GM23338 (cell line): ENCODE results near the gene EP400. TPM values are rescaled to one million over a fixed set of nuclear protein-coding genes. Genes with fewer than 3 reads are reported as not detected.

Source experiments
- ATAC-seq: fragments of 200-7000 bp; cut with Tn5 transposase; 3 replicates; pipeline ENCODE4 v1.9.1; 2020
- DNase-seq: peaks from one replicate; pipeline ENCODE4 v3.0.0-alpha.2; 2015; ENCODE audit warnings: low spot score
- H2AFZ ChIP-seq: fragments of 200-600 bp; sonication (generic); 2 replicates; pipeline ENCODE4 v1.8.0; 2016; ENCODE audit warnings: antibody characterized with exemption, mild to moderate bottlenecking, moderate library complexity
- H3F3A ChIP-seq: fragments of 200-600 bp; sonication (generic); replicated peaks from 2 replicates; pipeline ENCODE4 v1.8.0; 2017; ENCODE audit warnings: antibody characterized with exemption, mixed run types, low read depth
- H3K27ac ChIP-seq: fragments of 200-600 bp; sonication (generic); 2 replicates; pipeline ENCODE4 v1.6.1; 2016; ENCODE audit warnings: low read depth
- H3K27me3 ChIP-seq: fragments of 200-600 bp; sonication (generic); 2 replicates; pipeline ENCODE4 v1.8.0; 2016; ENCODE audit warnings: mild to moderate bottlenecking, mixed run types, moderate library complexity; ENCODE audit not compliant: insufficient read depth
- H3K36me3 ChIP-seq: fragments of 200-600 bp; sonication (generic); 2 replicates; pipeline ENCODE4 v1.8.0; 2016; ENCODE audit warnings: mild to moderate bottlenecking; ENCODE audit not compliant: insufficient read depth
- H3K4me1 ChIP-seq: fragments of 200-600 bp; sonication (generic); 2 replicates; pipeline ENCODE4 v1.8.0; 2016; ENCODE audit warnings: mild to moderate bottlenecking, moderate library complexity; ENCODE audit not compliant: insufficient read depth
- H3K4me2 ChIP-seq: fragments of 200-600 bp; sonication (generic); 2 replicates; pipeline ENCODE4 v1.7.1; 2017; ENCODE audit warnings: mixed run types
- H3K4me3 ChIP-seq: fragments of 200-600 bp; sonication (generic); 2 replicates; pipeline ENCODE4 v1.6.1; 2016; ENCODE audit warnings: mixed run types
- H3K79me2 ChIP-seq: fragments of 200-600 bp; sonication (generic); replicated peaks from 2 replicates; pipeline ENCODE4 v1.8.0; 2017; ENCODE audit warnings: mild to moderate bottlenecking; ENCODE audit not compliant: insufficient read depth
- H3K9me2 ChIP-seq: fragments of 200-600 bp; sonication (generic); 2 replicates; pipeline ENCODE4 v1.8.0; 2017; ENCODE audit not compliant: insufficient read depth
- H4K20me1 ChIP-seq: fragments of 200-600 bp; sonication (generic); replicated peaks from 2 replicates; pipeline ENCODE4 v1.8.0; 2017; ENCODE audit warnings: mild to moderate bottlenecking; ENCODE audit not compliant: insufficient read depth
- H3K27ac Mint-ChIP-seq: 2 replicates; pipeline ENCODE4 v1.8.0; 2020; ENCODE audit warnings: inconsistent platforms, mild to moderate bottlenecking, moderate library complexity, mixed read lengths
- H3K27me3 Mint-ChIP-seq: 3 replicates; pipeline ENCODE4 v1.8.0; 2022; ENCODE audit warnings: low read depth, mild to moderate bottlenecking, moderate library complexity, mixed read lengths, inconsistent platforms; ENCODE audit not compliant: insufficient read depth, poor library complexity
- H3K36me3 Mint-ChIP-seq: 3 replicates; pipeline ENCODE4 v1.8.0; 2021; ENCODE audit warnings: low read depth, mild to moderate bottlenecking, inconsistent platforms, moderate library complexity, mixed read lengths
- H3K4me1 Mint-ChIP-seq: 3 replicates; pipeline ENCODE4 v1.8.0; 2020; ENCODE audit warnings: mild to moderate bottlenecking, inconsistent platforms, mixed read lengths
- H3K4me3 Mint-ChIP-seq: 3 replicates; pipeline ENCODE4 v1.8.0; 2021; ENCODE audit warnings: moderate library complexity, mild to moderate bottlenecking, inconsistent platforms, mixed read lengths
- H3K9me3 Mint-ChIP-seq: 3 replicates; pipeline ENCODE4 v1.8.0; 2020; ENCODE audit warnings: moderate library complexity, mild to moderate bottlenecking, inconsistent platforms, mixed read lengths
- CREB1 ChIP-seq: fragments of 250-450 bp; sonication (Bioruptor Pico); IDR thresholded peaks from 2 replicates; pipeline ENCODE4 v1.5.0; 2020; ENCODE audit warnings: low read depth, mild to moderate bottlenecking, moderate library complexity
- EZH2 ChIP-seq: fragments of 200-600 bp; sonication (generic); IDR thresholded peaks from one replicate; pipeline ENCODE4 v1.8.0; 2017; ENCODE audit warnings: antibody characterized with exemption, mild to moderate bottlenecking, low read depth; ENCODE audit not compliant: unreplicated experiment
- EZH2phosphoT487 ChIP-seq: fragments of 200-600 bp; sonication (generic); IDR thresholded peaks from one replicate; pipeline ENCODE4 v1.8.1; 2018; ENCODE audit warnings: antibody characterized with exemption; ENCODE audit not compliant: unreplicated experiment
- JUNB ChIP-seq: IDR thresholded peaks from one replicate; pipeline ENCODE4 v1.6.1; 2016; ENCODE audit warnings: antibody characterized with exemption; ENCODE audit not compliant: unreplicated experiment
- NANOG ChIP-seq: IDR thresholded peaks from 2 replicates; pipeline ENCODE4 v1.6.1; 2016; ENCODE audit warnings: antibody characterized with exemption, borderline replicate concordance
- POLR2AphosphoS5 ChIP-seq: IDR thresholded peaks from 2 replicates; pipeline ENCODE4 v1.6.1; 2016; ENCODE audit warnings: antibody characterized with exemption, low read depth
- REST ChIP-seq: IDR thresholded peaks from one replicate; pipeline ENCODE4 v1.6.1; 2018; ENCODE audit warnings: antibody characterized with exemption; ENCODE audit not compliant: unreplicated experiment
- STAT1 ChIP-seq: IDR thresholded peaks from one replicate; pipeline ENCODE4 v1.6.1; 2016; ENCODE audit warnings: antibody characterized with exemption; ENCODE audit not compliant: unreplicated experiment
- ZNF114 ChIP-seq: fragments of 250-450 bp; sonication (Bioruptor Pico); IDR thresholded peaks from 2 replicates; pipeline ENCODE4 v1.5.0; 2020; ENCODE audit warnings: mild to moderate bottlenecking, moderate library complexity
- ZNF331 ChIP-seq: fragments of 250-450 bp; sonication (Bioruptor Pico); IDR thresholded peaks from 2 replicates; pipeline ENCODE4 v1.5.0; 2020; ENCODE audit warnings: low read depth, mild to moderate bottlenecking, moderate library complexity
- polyA plus RNA-seq: library from polyadenylated mRNA; unstranded; fragments of >200 nt; fragmentation: Nextera tagmentation; extraction: Ambion mirVana; gene quantifications from 2 replicates; pipeline ENCODE4 v1.2.1, GENCODE V29; 2016
- total RNA-seq: library from RNA; depleted of rRNA; stranded (reverse); fragments of >200 nt; shearing (Covaris generic); gene quantifications from 2 replicates; pipeline ENCODE4 v1.2.3, GENCODE V29; 2014
- TF ChIP-seq, protein P1 (sequence below): IDR thresholded peaks from 2 replicates; pipeline ENCODE4 v1.6.1; 2016; ENCODE audit warnings: antibody characterized with exemption
- TF ChIP-seq, protein P2 (sequence below), 2 experiments: fragments of 200-600 bp in 1 of 2; sonication (generic) in 1 of 2; conservative IDR thresholded peaks; 2 replicates each; pipeline versions ENCODE4 v1.5.1 to v1.6.1; 2016 to 2017; ENCODE audit warnings: antibody characterized with exemption in 2 of 2, low read depth in 2 of 2, mild to moderate bottlenecking in 2 of 2, moderate library complexity in 1 of 2
- TF ChIP-seq, protein P3 (sequence below): fragments of 250-450 bp; sonication (Bioruptor Pico); IDR thresholded peaks from 2 replicates; pipeline ENCODE4 v1.5.0; 2020; ENCODE audit warnings: mild to moderate bottlenecking, moderate library complexity

EP400 gene
- total and polyA plus RNA-seq, 2 experiments from 2014 or later = 26.3 to 57.2 TPM

- Mint-ChIP-seq H3K36me3 (peaks cover 56% of the 10 kb centered on the region), H3K27me3 (peaks cover 10% of the 10 kb centered on the region), H3K27ac (no peak overlapping the region), H3K4me3 (no peak overlapping the region), H3K4me1 (no peaks in the 10 kb centered on the region; the same call in 2 of the 3 replicates), H3K9me3 (no peaks in the 10 kb centered on the region)
- DNase-seq (no peak), ATAC-seq (no peak)
- H2AFZ ChIP-seq = no peak overlapping the region
- H4K20me1 ChIP-seq = no peaks in the 10 kb centered on the region
- H3K4me2 ChIP-seq = no peak overlapping the region
- TF ChIP-seq EZH2phosphoT487 = no peak
- TF ChIP-seq, protein P1, sequence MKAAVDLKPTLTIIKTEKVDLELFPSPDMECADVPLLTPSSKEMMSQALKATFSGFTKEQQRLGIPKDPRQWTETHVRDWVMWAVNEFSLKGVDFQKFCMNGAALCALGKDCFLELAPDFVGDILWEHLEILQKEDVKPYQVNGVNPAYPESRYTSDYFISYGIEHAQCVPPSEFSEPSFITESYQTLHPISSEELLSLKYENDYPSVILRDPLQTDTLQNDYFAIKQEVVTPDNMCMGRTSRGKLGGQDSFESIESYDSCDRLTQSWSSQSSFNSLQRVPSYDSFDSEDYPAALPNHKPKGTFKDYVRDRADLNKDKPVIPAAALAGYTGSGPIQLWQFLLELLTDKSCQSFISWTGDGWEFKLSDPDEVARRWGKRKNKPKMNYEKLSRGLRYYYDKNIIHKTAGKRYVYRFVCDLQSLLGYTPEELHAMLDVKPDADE = no peak
- no peak for TF ChIP-seq JUNB
- TF ChIP-seq STAT1 = no peak
- TF ChIP-seq, protein P2, sequence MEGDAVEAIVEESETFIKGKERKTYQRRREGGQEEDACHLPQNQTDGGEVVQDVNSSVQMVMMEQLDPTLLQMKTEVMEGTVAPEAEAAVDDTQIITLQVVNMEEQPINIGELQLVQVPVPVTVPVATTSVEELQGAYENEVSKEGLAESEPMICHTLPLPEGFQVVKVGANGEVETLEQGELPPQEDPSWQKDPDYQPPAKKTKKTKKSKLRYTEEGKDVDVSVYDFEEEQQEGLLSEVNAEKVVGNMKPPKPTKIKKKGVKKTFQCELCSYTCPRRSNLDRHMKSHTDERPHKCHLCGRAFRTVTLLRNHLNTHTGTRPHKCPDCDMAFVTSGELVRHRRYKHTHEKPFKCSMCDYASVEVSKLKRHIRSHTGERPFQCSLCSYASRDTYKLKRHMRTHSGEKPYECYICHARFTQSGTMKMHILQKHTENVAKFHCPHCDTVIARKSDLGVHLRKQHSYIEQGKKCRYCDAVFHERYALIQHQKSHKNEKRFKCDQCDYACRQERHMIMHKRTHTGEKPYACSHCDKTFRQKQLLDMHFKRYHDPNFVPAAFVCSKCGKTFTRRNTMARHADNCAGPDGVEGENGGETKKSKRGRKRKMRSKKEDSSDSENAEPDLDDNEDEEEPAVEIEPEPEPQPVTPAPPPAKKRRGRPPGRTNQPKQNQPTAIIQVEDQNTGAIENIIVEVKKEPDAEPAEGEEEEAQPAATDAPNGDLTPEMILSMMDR (conservative IDR thresholded peaks at IDR 0.05; ENCODE audit: low read depth in 2 of 2) = no peak
- no peak for TF ChIP-seq CREB1
- no peak for TF ChIP-seq ZNF114
- no peak for TF ChIP-seq EZH2
- TF ChIP-seq, protein P3, sequence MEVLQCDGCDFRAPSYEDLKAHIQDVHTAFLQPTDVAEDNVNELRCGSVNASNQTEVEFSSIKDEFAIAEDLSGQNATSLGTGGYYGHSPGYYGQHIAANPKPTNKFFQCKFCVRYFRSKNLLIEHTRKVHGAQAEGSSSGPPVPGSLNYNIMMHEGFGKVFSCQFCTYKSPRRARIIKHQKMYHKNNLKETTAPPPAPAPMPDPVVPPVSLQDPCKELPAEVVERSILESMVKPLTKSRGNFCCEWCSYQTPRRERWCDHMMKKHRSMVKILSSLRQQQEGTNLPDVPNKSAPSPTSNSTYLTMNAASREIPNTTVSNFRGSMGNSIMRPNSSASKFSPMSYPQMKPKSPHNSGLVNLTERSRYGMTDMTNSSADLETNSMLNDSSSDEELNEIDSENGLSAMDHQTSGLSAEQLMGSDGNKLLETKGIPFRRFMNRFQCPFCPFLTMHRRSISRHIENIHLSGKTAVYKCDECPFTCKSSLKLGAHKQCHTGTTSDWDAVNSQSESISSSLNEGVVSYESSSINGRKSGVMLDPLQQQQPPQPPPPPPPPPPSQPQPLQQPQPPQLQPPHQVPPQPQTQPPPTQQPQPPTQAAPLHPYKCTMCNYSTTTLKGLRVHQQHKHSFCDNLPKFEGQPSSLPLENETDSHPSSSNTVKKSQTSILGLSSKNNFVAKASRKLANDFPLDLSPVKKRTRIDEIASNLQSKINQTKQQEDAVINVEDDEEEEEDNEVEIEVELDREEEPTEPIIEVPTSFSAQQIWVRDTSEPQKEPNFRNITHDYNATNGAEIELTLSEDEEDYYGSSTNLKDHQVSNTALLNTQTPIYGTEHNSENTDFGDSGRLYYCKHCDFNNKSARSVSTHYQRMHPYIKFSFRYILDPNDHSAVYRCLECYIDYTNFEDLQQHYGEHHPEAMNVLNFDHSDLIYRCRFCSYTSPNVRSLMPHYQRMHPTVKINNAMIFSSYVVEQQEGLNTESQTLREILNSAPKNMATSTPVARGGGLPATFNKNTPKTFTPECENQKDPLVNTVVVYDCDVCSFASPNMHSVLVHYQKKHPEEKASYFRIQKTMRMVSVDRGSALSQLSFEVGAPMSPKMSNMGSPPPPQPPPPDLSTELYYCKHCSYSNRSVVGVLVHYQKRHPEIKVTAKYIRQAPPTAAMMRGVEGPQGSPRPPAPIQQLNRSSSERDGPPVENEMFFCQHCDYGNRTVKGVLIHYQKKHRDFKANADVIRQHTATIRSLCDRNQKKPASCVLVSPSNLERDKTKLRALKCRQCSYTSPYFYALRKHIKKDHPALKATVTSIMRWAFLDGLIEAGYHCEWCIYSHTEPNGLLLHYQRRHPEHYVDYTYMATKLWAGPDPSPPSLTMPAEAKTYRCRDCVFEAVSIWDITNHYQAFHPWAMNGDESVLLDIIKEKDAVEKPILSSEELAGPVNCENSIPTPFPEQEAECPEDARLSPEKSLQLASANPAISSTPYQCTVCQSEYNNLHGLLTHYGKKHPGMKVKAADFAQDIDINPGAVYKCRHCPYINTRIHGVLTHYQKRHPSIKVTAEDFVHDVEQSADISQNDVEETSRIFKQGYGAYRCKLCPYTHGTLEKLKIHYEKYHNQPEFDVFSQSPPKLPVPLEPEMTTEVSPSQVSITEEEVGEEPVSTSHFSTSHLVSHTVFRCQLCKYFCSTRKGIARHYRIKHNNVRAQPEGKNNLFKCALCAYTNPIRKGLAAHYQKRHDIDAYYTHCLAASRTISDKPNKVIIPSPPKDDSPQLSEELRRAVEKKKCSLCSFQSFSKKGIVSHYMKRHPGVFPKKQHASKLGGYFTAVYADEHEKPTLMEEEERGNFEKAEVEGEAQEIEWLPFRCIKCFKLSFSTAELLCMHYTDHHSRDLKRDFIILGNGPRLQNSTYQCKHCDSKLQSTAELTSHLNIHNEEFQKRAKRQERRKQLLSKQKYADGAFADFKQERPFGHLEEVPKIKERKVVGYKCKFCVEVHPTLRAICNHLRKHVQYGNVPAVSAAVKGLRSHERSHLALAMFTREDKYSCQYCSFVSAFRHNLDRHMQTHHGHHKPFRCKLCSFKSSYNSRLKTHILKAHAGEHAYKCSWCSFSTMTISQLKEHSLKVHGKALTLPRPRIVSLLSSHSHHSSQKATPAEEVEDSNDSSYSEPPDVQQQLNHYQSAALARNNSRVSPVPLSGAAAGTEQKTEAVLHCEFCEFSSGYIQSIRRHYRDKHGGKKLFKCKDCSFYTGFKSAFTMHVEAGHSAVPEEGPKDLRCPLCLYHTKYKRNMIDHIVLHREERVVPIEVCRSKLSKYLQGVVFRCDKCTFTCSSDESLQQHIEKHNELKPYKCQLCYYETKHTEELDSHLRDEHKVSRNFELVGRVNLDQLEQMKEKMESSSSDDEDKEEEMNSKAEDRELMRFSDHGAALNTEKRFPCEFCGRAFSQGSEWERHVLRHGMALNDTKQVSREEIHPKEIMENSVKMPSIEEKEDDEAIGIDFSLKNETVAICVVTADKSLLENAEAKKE (CRISPR knock-in tag) = no peak
- no peak for TF ChIP-seq REST
- TF ChIP-seq POLR2AphosphoS5 = no peak
- no peak for TF ChIP-seq NANOG
- no peak for TF ChIP-seq ZNF331 (CRISPR knock-in tag)
- no peaks in the 10 kb centered on the region for H3K79me2 ChIP-seq
- no peaks in the 10 kb centered on the region for H3K27me3 ChIP-seq
- no peak overlapping the region for H3K4me3 ChIP-seq
- H3K9me2 ChIP-seq = no peaks in the 10 kb centered on the region
- H3K27ac ChIP-seq = no peak overlapping the region
- H3K36me3 ChIP-seq = peaks cover 11% of the 10 kb centered on the region; the same call in 1 of the 2 replicates
- H3K4me1 ChIP-seq = no peaks in the 10 kb centered on the region
- H3F3A ChIP-seq = no peaks in the 10 kb centered on the region
These were observed 116.6 kb downstream of the EP400 start for GRCh38 chr12:132066345-132066685.
